Measurements from ENCODE around the gene FCN2.

GRCh38 chr9:134855231-134855899 lies 25.2 kb upstream of the FCN2 start:
- TF ChIP-seq POLR2A (IDR thresholded peaks at IDR 0.05; ENCODE audit: low read depth) = no peak
- TF ChIP-seq, protein P1, sequence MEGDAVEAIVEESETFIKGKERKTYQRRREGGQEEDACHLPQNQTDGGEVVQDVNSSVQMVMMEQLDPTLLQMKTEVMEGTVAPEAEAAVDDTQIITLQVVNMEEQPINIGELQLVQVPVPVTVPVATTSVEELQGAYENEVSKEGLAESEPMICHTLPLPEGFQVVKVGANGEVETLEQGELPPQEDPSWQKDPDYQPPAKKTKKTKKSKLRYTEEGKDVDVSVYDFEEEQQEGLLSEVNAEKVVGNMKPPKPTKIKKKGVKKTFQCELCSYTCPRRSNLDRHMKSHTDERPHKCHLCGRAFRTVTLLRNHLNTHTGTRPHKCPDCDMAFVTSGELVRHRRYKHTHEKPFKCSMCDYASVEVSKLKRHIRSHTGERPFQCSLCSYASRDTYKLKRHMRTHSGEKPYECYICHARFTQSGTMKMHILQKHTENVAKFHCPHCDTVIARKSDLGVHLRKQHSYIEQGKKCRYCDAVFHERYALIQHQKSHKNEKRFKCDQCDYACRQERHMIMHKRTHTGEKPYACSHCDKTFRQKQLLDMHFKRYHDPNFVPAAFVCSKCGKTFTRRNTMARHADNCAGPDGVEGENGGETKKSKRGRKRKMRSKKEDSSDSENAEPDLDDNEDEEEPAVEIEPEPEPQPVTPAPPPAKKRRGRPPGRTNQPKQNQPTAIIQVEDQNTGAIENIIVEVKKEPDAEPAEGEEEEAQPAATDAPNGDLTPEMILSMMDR (IDR thresholded peaks at IDR 0.05) = no peak

Data from esophagus muscularis mucosa (tissue), 3 donors.